ENCODE measurements around the gene OPRD1.

OPRD1 gene

GRCh38 chr1:28886731-28887418, 74.9 kb downstream of the OPRD1 start:
- peak; percentile 91 for DNase-seq

- no peak for DNase-seq
Measured at GRCh38 chr1:28887419-28887834, 75.5 kb downstream of the OPRD1 start.

GRCh38 chr1:28887835-28888682, 76.1 kb downstream of the OPRD1 start:
- peak; percentile 18 for DNase-seq

GRCh38 chr1:28888915-28889314, 76.9 kb downstream of the OPRD1 start:
- DNase-seq, result no peak

- no peak for DNase-seq
Measured at GRCh38 chr1:28889357-28889756, 77.4 kb downstream of the OPRD1 start.

- DNase-seq, result no peak
Measured at GRCh38 chr1:28890435-28890834, 78.5 kb downstream of the OPRD1 start.

- DNase-seq, result no peak
Measured at GRCh38 chr1:28890836-28891235, 78.9 kb downstream of the OPRD1 start.

GRCh38 chr1:28891256-28891655, 79.3 kb downstream of the OPRD1 start:
- no peak for DNase-seq

- no peak for DNase-seq
Measured at GRCh38 chr1:28893403-28894102, 81.6 kb downstream of the OPRD1 start.

GRCh38 chr1:28894785-28895184, 82.8 kb downstream of the OPRD1 start:
- no peak for DNase-seq

GRCh38 chr1:28895896-28896608, 84.1 kb downstream of the OPRD1 start:
- DNase-seq, result no peak

GRCh38 chr1:28896609-28896986, 84.6 kb downstream of the OPRD1 start:
- no peak for DNase-seq

- DNase-seq, result no peak
Measured at GRCh38 chr1:28897789-28898188, 85.8 kb downstream of the OPRD1 start.

- DNase-seq, result no peak
Measured at GRCh38 chr1:28898405-28898881, 86.5 kb downstream of the OPRD1 start.

GRCh38 chr1:28899267-28899666, 87.3 kb downstream of the OPRD1 start:
- DNase-seq, result no peak

- DNase-seq, result no peak
Measured at GRCh38 chr1:28900562-28900961, 88.6 kb downstream of the OPRD1 start.

GRCh38 chr1:28902738-28903137, 90.8 kb downstream of the OPRD1 start:
- no peak for DNase-seq

- no peak for DNase-seq
Measured at GRCh38 chr1:28905921-28906666, 94.1 kb downstream of the OPRD1 start.

- DNase-seq, result no peak
Measured at GRCh38 chr1:28909198-28909597, 97.2 kb downstream of the OPRD1 start.

GRCh38 chr1:28910379-28911115, 98.6 kb downstream of the OPRD1 start:
- no peak for DNase-seq

- no peak for DNase-seq
Measured at GRCh38 chr1:28913786-28914227, 101.8 kb downstream of the OPRD1 start.

All from DMS153 (cell line).